NB4 (cell line): ENCODE measurements around the gene COG8.

Source experiments
- DNase-seq: peaks from one replicate; pipeline ENCODE4 v3.0.0; 2010; ENCODE audit warnings: low read depth
- H3K4me3 ChIP-seq: one replicate; pipeline ENCODE4 v1.5.1; 2011; ENCODE audit warnings: mild to moderate bottlenecking, low read depth, low read length, moderate library complexity
- MYC ChIP-seq: IDR thresholded peaks from 2 replicates; pipeline ENCODE4 v1.6.1; 2011; ENCODE audit warnings: low read depth, low read length
- POLR2A ChIP-seq: IDR thresholded peaks from 2 replicates; pipeline ENCODE4 v1.6.1; 2011; ENCODE audit warnings: mild to moderate bottlenecking; ENCODE audit not compliant: insufficient read length; ENCODE audit errors: extremely low read depth
- TF ChIP-seq, protein P1 (sequence below): IDR thresholded peaks from one replicate; pipeline ENCODE4 v1.5.1; 2012; ENCODE audit warnings: low read depth, low read length
- TF ChIP-seq, protein P2 (sequence below): IDR thresholded peaks from 2 replicates; pipeline ENCODE4 v1.6.1; 2011; ENCODE audit warnings: low read depth, low read length

The COG8 gene

DNA sequence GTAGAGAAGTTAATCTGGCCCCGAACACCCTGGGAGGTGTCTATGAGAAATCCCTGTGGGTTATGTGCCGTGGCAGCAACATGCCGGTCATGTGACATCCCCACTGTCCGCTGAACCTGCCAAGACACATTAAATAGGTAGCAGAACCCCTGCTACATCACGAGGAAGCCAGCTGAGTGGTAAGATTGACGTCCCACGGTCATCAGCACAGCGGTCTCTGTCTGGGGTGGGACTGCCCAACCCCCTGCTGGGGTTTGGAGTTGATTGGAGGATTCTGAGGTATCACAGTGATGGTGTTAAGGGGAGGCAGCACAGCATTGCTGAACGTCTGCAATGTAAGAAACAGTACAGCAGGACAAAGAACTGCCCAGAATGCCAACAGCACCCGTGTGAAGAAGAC lies 10.2 kb upstream of the COG8 start:
- TF ChIP-seq MYC (no peak), POLR2A (no peak)
- TF ChIP-seq, protein P1, sequence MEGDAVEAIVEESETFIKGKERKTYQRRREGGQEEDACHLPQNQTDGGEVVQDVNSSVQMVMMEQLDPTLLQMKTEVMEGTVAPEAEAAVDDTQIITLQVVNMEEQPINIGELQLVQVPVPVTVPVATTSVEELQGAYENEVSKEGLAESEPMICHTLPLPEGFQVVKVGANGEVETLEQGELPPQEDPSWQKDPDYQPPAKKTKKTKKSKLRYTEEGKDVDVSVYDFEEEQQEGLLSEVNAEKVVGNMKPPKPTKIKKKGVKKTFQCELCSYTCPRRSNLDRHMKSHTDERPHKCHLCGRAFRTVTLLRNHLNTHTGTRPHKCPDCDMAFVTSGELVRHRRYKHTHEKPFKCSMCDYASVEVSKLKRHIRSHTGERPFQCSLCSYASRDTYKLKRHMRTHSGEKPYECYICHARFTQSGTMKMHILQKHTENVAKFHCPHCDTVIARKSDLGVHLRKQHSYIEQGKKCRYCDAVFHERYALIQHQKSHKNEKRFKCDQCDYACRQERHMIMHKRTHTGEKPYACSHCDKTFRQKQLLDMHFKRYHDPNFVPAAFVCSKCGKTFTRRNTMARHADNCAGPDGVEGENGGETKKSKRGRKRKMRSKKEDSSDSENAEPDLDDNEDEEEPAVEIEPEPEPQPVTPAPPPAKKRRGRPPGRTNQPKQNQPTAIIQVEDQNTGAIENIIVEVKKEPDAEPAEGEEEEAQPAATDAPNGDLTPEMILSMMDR: no peak
- TF ChIP-seq, protein P2, sequence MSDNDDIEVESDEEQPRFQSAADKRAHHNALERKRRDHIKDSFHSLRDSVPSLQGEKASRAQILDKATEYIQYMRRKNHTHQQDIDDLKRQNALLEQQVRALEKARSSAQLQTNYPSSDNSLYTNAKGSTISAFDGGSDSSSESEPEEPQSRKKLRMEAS: no peak
- no peak overlapping the region for H3K4me3 ChIP-seq
- no peak for DNase-seq

DNA sequence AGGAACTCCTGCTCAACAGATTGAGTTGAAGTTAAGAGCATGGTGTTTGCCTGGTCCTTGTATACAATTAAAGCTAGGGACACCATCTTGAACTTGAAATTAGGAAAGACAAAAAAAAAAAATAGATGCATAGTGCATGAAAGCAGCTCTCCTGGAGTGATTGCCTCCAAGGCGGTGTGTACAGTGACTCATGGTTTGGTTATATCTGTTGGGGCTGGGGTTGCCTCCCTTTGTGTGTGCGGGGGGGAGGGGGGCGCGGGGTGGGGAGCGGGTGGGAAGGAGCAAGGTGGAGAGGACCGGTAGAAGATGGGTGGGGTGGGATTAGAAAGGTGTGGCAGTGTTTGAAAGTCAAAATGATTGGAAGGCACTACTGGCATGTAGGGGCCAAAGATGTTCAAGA lies 8.9 kb upstream of the COG8 start:
- DNase-seq: no peak

DNA sequence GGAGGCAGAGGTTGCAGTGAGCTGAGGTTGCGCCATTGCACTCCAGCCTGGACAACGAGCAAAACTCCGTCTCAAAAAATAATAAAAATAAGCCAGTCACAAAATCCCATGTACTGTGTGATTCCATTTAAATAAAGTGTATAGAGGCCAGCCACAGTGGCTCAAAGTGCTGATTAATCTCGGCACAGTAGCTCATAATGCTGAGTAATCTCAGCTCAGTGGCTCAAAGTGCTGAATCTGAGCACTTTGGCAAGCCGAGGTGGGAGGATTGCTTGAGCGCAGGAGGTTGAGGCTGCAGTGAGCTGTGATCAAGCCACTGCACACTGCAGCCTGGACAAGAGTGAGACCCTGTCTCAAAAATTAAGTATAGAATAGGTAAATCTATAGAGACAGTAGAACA lies 7.3 kb upstream of the COG8 start:
- TF ChIP-seq, protein P1: no peak
- TF ChIP-seq, protein P2: no peak
- no peak for TF ChIP-seq POLR2A
- TF ChIP-seq MYC: no peak
- H3K4me3 ChIP-seq: no peak overlapping the region
- no peak for DNase-seq

More for the DNA sequence above, 8.9 kb upstream of the COG8 start:
- TF ChIP-seq POLR2A (no peak), MYC (no peak)
- TF ChIP-seq, protein P1: no peak
- H3K4me3 ChIP-seq: no peak overlapping the region

DNA sequence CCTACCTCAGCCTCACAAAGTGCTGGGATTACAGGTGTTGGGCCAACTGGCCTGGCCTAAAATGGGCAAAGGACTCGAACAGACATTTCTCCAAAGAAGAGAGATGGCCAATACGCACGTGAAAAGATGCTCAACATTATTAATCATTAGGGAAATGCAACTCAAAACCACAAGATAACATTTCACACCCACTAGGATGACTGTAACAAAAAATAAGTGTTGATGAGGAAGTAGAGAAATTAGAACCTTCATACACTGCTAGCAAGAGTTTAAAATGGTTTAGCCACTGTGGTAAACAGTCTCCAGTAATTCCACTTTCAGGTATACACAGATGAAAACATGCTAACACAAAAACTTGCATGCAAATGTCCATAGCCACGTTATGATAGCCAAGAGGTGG lies 6.6 kb upstream of the COG8 start:
- TF ChIP-seq MYC (no peak), POLR2A (no peak)
- TF ChIP-seq, protein P2: no peak
- TF ChIP-seq, protein P1: no peak
- no peak for DNase-seq
- no peak overlapping the region for H3K4me3 ChIP-seq

DNA sequence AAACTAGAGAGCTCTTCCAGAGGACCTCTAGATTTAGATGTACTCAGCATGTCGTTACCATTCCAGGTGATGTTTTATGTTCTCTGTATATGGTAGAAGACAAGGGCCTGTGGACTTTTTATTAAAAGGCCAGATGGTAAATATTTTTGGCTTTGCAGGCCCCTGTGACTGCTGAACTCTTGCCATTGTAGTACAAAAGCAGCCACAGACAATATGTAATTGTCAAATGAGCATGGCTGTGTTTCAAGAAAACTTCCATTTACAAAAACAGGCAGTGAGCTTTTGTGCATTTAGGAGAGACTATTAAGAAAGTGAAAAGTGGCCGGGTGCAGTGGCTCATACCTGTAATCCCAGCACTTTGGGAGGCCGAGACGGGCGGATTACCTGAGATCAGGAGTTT lies 4.8 kb upstream of the COG8 start:
- TF ChIP-seq POLR2A: no peak
- TF ChIP-seq, protein P2: no peak
- TF ChIP-seq, protein P1: no peak
- no peak for TF ChIP-seq MYC
- DNase-seq: no peak
- H3K4me3 ChIP-seq: no peak overlapping the region

DNA sequence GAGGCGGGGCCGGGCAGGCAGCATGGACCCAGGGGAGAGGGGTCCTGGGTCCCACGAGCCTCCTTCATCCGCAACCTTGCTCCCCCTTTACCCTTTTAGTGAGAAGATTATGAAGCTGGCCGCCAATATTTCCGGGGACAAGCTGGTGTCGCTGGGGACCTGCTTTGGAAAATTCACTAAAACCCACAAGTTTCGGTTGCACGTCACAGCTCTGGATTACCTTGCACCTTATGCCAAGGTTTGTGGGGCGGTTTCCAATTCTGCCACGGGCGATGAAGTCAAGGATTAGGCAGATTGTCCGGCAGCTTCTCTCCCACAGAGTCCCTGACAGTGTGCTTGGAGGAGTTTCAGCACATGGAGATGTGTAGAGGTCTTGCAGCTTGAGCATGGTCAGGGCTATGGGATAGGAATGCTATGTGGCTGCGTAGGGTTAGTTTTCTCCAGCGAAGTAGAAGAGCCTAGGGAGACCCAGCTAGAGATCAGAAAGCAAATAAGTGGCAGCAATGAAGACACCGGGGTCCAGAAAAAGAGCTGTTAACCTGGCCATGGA lies 806 bp upstream of the COG8 start:
- no peak for TF ChIP-seq POLR2A
- no peak for TF ChIP-seq MYC
- TF ChIP-seq, protein P2: no peak
- TF ChIP-seq, protein P1: no peak
- no peak for DNase-seq
- H3K4me3 ChIP-seq: peak overlapping the region; percentile 98
